GM23338 (cell line): ENCODE results near the gene PRPF19.

Experiments used
- CTCF ChIP-seq, 2 experiments: fragments of 200-600 bp in 1 of 2; sonication (generic) in 1 of 2; conservative IDR thresholded peaks; 2 replicates each; pipeline versions ENCODE4 v1.5.1 to v1.6.1; 2016 to 2017; ENCODE audit warnings: antibody characterized with exemption in 2 of 2, low read depth in 2 of 2, mild to moderate bottlenecking in 2 of 2, moderate library complexity in 1 of 2
- ETS1 ChIP-seq: IDR thresholded peaks from 2 replicates; pipeline ENCODE4 v1.6.1; 2016; ENCODE audit warnings: antibody characterized with exemption
- POLR2AphosphoS5 ChIP-seq: IDR thresholded peaks from 2 replicates; pipeline ENCODE4 v1.6.1; 2016; ENCODE audit warnings: antibody characterized with exemption, low read depth

- no peak for TF ChIP-seq ETS1
- TF ChIP-seq POLR2AphosphoS5, result no peak
- no peak for TF ChIP-seq CTCF (conservative IDR thresholded peaks at IDR 0.05; ENCODE audit: low read depth in 2 of 2)
Observed at GRCh38 chr11:60950024-60950423, 43.6 kb upstream of the PRPF19 start.
